Subcutaneous adipose tissue (tissue), 4 donors: ENCODE measurements around the gene TMED3. TPM values are rescaled to one million over a fixed set of nuclear protein-coding genes. Genes with fewer than 3 reads are reported as not detected.

Source experiments
- total RNA-seq, 4 donors: library from RNA; depleted of rRNA; stranded (reverse); fragments of >200 nt; gene quantifications; one replicate each; pipeline ENCODE4 v1.1.0, GENCODE V29; 2016
- TF ChIP-seq, protein P1 (sequence below): fragments of 450-650 bp; IDR thresholded peaks from one replicate; pipeline ENCODE4 v1.5.1; 2016; ENCODE audit warnings: low read depth, mild to moderate bottlenecking, control low read depth, antibody characterized with exemption, moderate library complexity

Gene TMED3
- total RNA-seq, 4 donors from 2014 or later = 7.9 to 55.9 (median 14.8) TPM

DNA sequence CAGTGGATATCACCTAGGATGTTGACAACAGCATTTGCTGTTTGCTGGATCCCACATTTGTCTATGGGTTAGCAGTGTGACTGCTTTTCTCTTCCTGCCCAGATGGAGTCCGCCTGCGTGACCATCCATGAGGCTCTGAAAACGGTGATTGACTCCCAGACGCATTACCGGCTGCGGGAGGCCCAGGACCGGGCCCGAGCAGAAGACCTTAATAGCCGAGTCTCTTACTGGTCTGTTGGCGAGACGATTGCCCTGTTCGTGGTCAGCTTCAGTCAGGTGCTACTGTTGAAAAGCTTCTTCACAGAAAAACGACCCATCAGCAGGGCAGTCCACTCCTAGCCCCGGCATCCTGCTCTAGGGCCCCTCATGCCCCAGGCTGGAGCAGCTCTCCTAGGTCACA, 11.0 kb downstream of the TMED3 start:
- TF ChIP-seq, protein P1, sequence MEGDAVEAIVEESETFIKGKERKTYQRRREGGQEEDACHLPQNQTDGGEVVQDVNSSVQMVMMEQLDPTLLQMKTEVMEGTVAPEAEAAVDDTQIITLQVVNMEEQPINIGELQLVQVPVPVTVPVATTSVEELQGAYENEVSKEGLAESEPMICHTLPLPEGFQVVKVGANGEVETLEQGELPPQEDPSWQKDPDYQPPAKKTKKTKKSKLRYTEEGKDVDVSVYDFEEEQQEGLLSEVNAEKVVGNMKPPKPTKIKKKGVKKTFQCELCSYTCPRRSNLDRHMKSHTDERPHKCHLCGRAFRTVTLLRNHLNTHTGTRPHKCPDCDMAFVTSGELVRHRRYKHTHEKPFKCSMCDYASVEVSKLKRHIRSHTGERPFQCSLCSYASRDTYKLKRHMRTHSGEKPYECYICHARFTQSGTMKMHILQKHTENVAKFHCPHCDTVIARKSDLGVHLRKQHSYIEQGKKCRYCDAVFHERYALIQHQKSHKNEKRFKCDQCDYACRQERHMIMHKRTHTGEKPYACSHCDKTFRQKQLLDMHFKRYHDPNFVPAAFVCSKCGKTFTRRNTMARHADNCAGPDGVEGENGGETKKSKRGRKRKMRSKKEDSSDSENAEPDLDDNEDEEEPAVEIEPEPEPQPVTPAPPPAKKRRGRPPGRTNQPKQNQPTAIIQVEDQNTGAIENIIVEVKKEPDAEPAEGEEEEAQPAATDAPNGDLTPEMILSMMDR = no peak

DNA sequence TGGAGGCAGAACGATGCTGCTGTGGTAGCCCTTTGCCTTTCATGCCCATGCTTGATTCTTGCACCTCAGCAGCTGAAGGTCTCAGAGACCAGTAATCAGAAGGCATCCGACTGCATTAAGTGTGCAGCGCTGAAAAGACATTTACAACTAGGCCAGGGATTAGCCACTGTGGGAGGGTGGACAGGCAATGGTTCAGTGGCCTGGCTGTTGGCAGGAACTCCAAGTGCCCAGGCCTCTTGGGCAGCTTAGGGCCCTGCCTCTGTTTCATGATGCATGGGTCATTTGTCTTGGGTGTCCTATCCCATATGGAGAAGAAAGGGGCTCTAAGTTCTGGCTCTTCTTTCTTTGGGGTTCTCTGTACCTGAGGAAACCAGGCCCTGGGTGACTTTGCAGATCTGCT, 11.4 kb downstream of the TMED3 start:
- TF ChIP-seq, protein P1 = no peak

GRCh38 chr15:79322945-79323344, 12.0 kb downstream of the TMED3 start:
- TF ChIP-seq, protein P1 = no peak

- TF ChIP-seq, protein P1 = no peak
Measured at GRCh38 chr15:79329171-79329611, 18.3 kb downstream of the TMED3 start.

- TF ChIP-seq, protein P1 = no peak
Measured at GRCh38 chr15:79332824-79333510, 22.1 kb downstream of the TMED3 start.

DNA sequence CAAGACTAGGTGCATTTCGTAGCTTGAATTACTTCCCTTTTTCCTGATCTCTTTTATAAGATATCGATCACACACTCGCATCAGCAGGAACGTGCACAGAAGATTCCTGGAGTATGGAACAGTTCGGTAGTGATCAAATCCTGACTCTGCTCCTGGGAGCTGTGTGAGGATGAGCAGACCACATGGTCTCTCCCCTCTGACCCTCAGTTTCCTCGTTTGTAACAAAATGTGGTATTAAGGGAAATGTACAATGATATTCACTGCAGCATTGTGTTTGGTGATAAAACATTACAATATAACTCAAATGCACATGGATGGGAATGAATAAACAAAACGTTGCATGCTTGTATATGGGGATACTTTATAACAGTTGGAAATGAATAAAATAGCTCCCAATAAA, 26.7 kb downstream of the TMED3 start:
- TF ChIP-seq, protein P1 = no peak

GRCh38 chr15:79339588-79340314, 28.8 kb downstream of the TMED3 start:
- TF ChIP-seq, protein P1 = no peak
